K562 (cell line): ENCODE measurements around the gene TSPAN13. TPM values are rescaled to one million over a fixed set of nuclear protein-coding genes. Genes with fewer than 3 reads are reported as not detected.

Experiments used
- C11orf30 ChIP-seq: fragments of 450-650 bp; IDR thresholded peaks from 2 replicates; pipeline ENCODE4 v1.6.1; 2016; ENCODE audit warnings: low read depth, mild to moderate bottlenecking
- GABPB2 ChIP-seq: fragments of 250-450 bp; sonication (Bioruptor Pico); conservative IDR thresholded peaks from 2 replicates; pipeline ENCODE4 v1.5.1; 2021; ENCODE audit warnings: mild to moderate bottlenecking
- GTF2F1 ChIP-seq: IDR thresholded peaks from 2 replicates; pipeline ENCODE4 v1.6.1; 2011; ENCODE audit warnings: low read depth, low read length, improper control_type of control experiment
- SMARCC2 ChIP-seq: fragments of 450-650 bp; IDR thresholded peaks from 2 replicates; pipeline ENCODE4 v1.6.1; 2017; ENCODE audit warnings: antibody characterized with exemption, moderate library complexity, mild to moderate bottlenecking, low read depth
- TBL1XR1 ChIP-seq, 2 experiments: IDR thresholded peaks; 2 replicates each; pipeline ENCODE4 v1.6.1; 2012; ENCODE audit warnings: improper control_type of control experiment in 2 of 2, low read length in 2 of 2, mild to moderate bottlenecking in 1 of 2
- XRCC3 ChIP-seq: fragments of 450-650 bp; IDR thresholded peaks from 2 replicates; pipeline ENCODE4 v1.6.1; 2017; ENCODE audit warnings: mild to moderate bottlenecking, moderate library complexity
- ZNF316 ChIP-seq: fragments of 450-650 bp; IDR thresholded peaks from 2 replicates; pipeline ENCODE4 v1.6.1; 2016
- ZNF695 ChIP-seq: fragments of 450-650 bp; formaldehyde crosslinking; IDR thresholded peaks from 2 replicates; pipeline ENCODE4 v1.4.0; 2020; ENCODE audit warnings: mild to moderate bottlenecking, moderate library complexity
- polyA plus RNA-seq, 8 experiments: library from polyadenylated mRNA; depleted of rRNA in 4 of 8; stranded (reverse) in 5 of 8; unstranded in 3 of 8; fragments of >200 nt; fragmentation: Nextera tagmentation in 2 of 8; fragmentation: Illumina TruSeq in 1 of 8; extraction: Ambion mirVana in 2 of 8; extraction: Trizol in 1 of 8; gene quantifications; 2 replicates each; pipeline versions ENCODE4 v1.2.1 to v1.2.3, GENCODE V29; 2011 to 2014; ENCODE audit warnings: inconsistent platforms in 1 of 8, missing spikeins in 1 of 8
- total RNA-seq, 7 experiments: library from RNA; depleted of rRNA in 6 of 7; stranded (reverse); fragments of >200 nt in 6 of 7; fragmentation: Illumina TruSeq in 2 of 7; extraction: Trizol in 2 of 7; gene quantifications; 2 replicates each; pipeline versions ENCODE4 v1.2.1 to v1.2.3, GENCODE V29; 2011 to 2021; ENCODE audit warnings: low replicate concordance in 1 of 7
- TF ChIP-seq, protein P1 (sequence below), 3 experiments: fragments of 200-800 bp in 1 of 3; sonication (Bioruptor generic) in 1 of 3; sonication (generic) in 1 of 3; formaldehyde crosslinking in 1 of 3; IDR thresholded peaks; 2 replicates each; pipeline versions ENCODE4 v1.6.1 to v1.8.0; 2016 to 2022; ENCODE audit warnings: mild to moderate bottlenecking in 2 of 3, missing compliant biosample characterization in 2 of 3, missing genetic modification characterization in 2 of 3, missing genetic modification reagents in 1 of 3
- TF ChIP-seq, protein P2 (sequence below), 2 experiments: fragments of 450-650 bp; formaldehyde crosslinking in 1 of 2; IDR thresholded peaks; 2 replicates each; pipeline versions ENCODE4 v1.4.0 to v1.6.1; 2014 to 2020; ENCODE audit warnings: mild to moderate bottlenecking in 2 of 2, borderline replicate concordance in 1 of 2, low read depth in 1 of 2

The TSPAN13 gene
- total and polyA plus RNA-seq, 9 of the 15 experiments (the other 6 are each of a cell fraction or from before 2014, with no cell fraction given): 7.8 to 46.3 (median 20.0) TPM

- TF ChIP-seq, protein P1, sequence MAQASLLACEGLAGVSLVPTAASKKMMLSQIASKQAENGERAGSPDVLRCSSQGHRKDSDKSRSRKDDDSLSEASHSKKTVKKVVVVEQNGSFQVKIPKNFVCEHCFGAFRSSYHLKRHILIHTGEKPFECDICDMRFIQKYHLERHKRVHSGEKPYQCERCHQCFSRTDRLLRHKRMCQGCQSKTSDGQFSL (CRISPR knock-in tag; IDR thresholded peaks at IDR 0.05): no peak
- TF ChIP-seq, protein P1 (tag; IDR thresholded peaks at IDR 0.05): no peak
- TF ChIP-seq, protein P2, sequence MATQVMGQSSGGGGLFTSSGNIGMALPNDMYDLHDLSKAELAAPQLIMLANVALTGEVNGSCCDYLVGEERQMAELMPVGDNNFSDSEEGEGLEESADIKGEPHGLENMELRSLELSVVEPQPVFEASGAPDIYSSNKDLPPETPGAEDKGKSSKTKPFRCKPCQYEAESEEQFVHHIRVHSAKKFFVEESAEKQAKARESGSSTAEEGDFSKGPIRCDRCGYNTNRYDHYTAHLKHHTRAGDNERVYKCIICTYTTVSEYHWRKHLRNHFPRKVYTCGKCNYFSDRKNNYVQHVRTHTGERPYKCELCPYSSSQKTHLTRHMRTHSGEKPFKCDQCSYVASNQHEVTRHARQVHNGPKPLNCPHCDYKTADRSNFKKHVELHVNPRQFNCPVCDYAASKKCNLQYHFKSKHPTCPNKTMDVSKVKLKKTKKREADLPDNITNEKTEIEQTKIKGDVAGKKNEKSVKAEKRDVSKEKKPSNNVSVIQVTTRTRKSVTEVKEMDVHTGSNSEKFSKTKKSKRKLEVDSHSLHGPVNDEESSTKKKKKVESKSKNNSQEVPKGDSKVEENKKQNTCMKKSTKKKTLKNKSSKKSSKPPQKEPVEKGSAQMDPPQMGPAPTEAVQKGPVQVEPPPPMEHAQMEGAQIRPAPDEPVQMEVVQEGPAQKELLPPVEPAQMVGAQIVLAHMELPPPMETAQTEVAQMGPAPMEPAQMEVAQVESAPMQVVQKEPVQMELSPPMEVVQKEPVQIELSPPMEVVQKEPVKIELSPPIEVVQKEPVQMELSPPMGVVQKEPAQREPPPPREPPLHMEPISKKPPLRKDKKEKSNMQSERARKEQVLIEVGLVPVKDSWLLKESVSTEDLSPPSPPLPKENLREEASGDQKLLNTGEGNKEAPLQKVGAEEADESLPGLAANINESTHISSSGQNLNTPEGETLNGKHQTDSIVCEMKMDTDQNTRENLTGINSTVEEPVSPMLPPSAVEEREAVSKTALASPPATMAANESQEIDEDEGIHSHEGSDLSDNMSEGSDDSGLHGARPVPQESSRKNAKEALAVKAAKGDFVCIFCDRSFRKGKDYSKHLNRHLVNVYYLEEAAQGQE (IDR thresholded peaks at IDR 0.05; ENCODE audit: borderline replicate concordance): no peak
- TF ChIP-seq, protein P2 (CRISPR knock-in tag; IDR thresholded peaks at IDR 0.05; ENCODE audit: low read depth): no peak
- TF ChIP-seq GABPB2 (CRISPR knock-in tag) (no peak), ZNF695 (no peak), C11orf30 (peak; percentile 58; the same call in 1 of the 2 replicates), TBL1XR1 (IDR thresholded peaks at IDR 0.05; ENCODE audit: low read length in 2 of 2) (no peak), XRCC3 (no peak), ZNF316 (peak; percentile 82), GTF2F1 (no peak), SMARCC2 (no peak)
- TF ChIP-seq, all 486 proteins: peak for 5
Observed at GRCh38 chr7:16732828-16733227, 20.7 kb upstream of the TSPAN13 start (continued).
